Vagina (tissue), 2 donors: ENCODE data around the gene ERICH6B.

Experiments used
- POLR2A ChIP-seq, 2 donors: fragments of 450-650 bp; IDR thresholded peaks; one replicate each; pipeline ENCODE4 v1.6.1; 2017; ENCODE audit warnings: antibody characterized with exemption in 2 of 2, mild to moderate bottlenecking in 2 of 2, moderate library complexity in 2 of 2
- POLR2AphosphoS5 ChIP-seq, 2 donors: sonication (generic); formaldehyde crosslinking; IDR thresholded peaks; one replicate each; pipeline ENCODE4 v1.9.0; 2017; ENCODE audit warnings: antibody characterized with exemption in 2 of 2, mild to moderate bottlenecking in 2 of 2, low read depth in 1 of 2; ENCODE audit not compliant: insufficient read depth in 1 of 2
- TF ChIP-seq, protein P1 (sequence below), 3 experiments: fragments of 450-650 bp in 2 of 3; fragments of 200-600 bp in 1 of 3; sonication (generic) in 1 of 3; IDR thresholded peaks; one replicate each; pipeline ENCODE4 v1.5.1; 2017 to 2019; ENCODE audit warnings: antibody characterized with exemption in 3 of 3, mild to moderate bottlenecking in 2 of 3, moderate library complexity in 2 of 3

DNA sequence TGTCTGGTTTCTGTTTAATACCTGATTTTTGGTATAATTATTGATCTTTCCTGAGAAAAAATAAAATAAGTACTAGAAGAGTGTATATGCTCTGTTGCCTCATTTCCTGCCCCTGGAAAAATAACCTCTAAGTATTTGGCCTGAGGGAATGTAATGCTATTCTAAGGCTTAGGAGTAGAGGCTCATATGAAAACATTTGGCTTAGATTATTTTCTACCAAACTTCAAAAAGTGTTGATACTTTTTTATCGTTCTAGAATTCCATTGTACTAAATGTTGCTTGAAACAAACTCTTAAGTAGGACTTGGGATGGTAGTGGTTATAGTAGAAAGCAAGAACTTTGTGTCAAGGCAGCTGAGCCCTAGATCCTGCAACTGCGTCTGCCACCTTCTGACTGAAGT is 93.0 kb downstream of the ERICH6B start:
- TF ChIP-seq, protein P1, sequence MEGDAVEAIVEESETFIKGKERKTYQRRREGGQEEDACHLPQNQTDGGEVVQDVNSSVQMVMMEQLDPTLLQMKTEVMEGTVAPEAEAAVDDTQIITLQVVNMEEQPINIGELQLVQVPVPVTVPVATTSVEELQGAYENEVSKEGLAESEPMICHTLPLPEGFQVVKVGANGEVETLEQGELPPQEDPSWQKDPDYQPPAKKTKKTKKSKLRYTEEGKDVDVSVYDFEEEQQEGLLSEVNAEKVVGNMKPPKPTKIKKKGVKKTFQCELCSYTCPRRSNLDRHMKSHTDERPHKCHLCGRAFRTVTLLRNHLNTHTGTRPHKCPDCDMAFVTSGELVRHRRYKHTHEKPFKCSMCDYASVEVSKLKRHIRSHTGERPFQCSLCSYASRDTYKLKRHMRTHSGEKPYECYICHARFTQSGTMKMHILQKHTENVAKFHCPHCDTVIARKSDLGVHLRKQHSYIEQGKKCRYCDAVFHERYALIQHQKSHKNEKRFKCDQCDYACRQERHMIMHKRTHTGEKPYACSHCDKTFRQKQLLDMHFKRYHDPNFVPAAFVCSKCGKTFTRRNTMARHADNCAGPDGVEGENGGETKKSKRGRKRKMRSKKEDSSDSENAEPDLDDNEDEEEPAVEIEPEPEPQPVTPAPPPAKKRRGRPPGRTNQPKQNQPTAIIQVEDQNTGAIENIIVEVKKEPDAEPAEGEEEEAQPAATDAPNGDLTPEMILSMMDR (IDR thresholded peaks at IDR 0.05): no peak
- TF ChIP-seq POLR2A (IDR thresholded peaks at IDR 0.05): no peak
- no peak for TF ChIP-seq POLR2AphosphoS5 (IDR thresholded peaks at IDR 0.05; ENCODE audit: insufficient read depth in 1 of 2, low read depth in 1 of 2)
